ENCODE results near the gene TSPEAR.
"Not testable (repeated sequence)": the region's sequence is repeated elsewhere in the genome, so short reads cannot be mapped to it uniquely, and the experiment has no call there.

The TSPEAR gene

DNA sequence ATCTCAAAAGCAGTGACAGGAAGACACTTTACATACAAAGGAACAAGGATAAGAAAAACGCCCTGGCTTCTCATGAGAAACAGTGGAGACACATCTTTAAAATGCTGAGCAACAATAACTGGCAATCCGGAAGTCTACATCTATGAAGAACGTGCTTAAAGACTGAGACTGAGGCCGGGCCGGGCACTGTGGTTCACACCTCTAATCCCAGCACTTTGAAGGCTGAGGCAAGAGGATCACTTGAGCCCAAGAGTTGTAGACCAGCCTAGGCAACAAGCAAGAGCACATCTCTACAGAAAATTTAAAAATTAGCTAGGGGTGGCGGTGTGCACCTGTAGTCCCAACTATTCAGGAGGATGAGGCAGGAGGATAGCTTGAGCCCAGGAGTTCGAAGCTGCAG, 27.3 kb downstream of the TSPEAR start:
- no peak for DNase-seq (ENCODE audit: low spot score)

DNA sequence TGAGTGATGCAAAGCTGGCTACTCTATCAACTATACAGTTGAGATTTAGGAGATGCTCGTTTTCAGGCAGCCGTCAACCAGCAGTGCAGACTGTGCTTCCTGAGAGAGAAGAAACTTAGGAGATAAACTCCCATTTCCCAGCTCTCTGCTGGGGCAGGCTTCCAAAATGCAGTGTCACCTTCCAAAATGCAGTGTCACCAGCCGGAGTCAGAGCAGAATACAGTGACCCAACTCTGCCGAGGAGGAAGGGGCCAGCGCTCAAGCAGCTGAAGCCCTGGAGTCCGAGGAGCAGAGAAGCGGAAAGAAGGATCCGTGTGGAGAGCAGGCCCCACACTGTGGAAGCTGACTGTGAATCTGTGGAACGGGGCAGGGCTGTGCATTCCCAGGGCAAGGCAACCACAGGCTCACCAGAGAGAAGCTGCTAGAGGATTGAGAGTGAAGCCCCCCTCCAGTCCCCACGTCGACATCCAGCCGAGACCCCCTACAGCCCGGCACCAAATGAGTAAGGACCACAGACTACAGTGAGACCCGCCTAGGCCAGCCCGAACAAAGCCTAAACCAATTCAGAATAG, 28.7 kb downstream of the TSPEAR start:
- no peak for DNase-seq (ENCODE audit: low spot score)

- no peak for DNase-seq (ENCODE audit: low spot score)
These were observed 29.4 kb downstream of the TSPEAR start, which contains the start of gene KRTAP12-1 for GRCh38 chr21:44681861-44682579. KRTAP12-1 (minus strand) TSS chr21:44682163; CDS start chr21:44682123, 40 bp downstream.

DNA sequence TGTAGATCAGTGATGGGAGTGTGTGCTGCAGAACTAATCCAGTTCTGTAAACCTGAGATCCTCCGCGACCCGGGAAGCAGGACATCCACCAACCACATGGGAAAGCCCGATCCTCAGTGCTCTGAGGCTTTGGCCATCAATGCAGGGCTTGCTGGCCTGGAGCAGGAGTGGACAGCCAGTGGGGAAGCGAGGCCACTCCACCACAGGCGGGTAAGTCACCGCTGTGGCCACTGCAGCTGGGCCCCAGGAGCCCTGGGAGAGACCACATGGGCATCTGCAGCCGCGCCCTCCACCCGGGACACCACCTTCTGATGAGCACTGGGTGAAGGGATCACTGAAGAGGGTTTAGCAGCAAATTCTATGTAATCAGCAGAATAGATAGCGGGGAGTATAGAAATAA, 30.2 kb downstream of the TSPEAR start:
- DNase-seq (ENCODE audit: low spot score) = no peak

GRCh38 chr21:44677881-44678280, 33.5 kb downstream of the TSPEAR start:
- no peak for DNase-seq (ENCODE audit: low spot score)

DNA sequence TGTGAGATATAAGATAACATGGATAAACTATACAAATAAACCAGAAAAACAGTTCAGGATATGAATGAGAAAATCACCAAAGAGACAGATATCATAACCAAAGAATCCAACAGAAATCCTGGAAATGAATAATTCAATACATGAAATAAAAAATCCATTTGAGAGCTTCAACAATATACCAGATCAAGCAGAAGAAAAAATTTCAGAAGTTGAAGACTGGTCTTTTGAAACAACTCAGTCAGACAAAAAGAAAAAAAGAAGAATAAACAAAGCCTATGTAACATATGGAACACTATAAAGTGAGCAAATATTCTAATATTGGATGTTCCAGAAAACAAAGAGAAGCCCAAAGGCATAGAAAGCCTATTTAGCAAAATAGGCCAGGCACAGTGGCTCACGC, 39.5 kb downstream of the TSPEAR start:
- no peak for DNase-seq (ENCODE audit: low spot score)

GRCh38 chr21:44670642-44671432, 40.5 kb downstream of the TSPEAR start:
- DNase-seq (ENCODE audit: low spot score) = no peak

DNA sequence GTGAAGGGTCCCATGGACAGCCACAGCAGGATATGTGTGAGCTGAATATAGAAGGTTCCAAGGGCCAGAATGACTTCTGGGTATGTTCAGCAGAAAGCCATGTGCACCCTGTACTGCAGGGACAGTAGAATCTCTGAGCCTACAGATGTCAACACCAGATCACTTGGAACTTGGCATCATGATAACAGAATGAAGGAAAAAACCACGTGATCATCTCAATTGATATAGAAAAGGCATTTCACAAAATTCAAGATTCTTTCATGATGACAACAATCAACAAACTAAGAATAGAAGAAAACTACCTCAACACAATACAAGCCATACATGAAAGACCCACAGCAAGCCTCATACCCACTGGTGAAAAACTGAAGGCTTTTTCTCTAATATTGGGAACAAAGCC, 43.8 kb downstream of the TSPEAR start:
- DNase-seq (ENCODE audit: low spot score) = no peak

GRCh38 chr21:44666401-44667320, 44.7 kb downstream of the TSPEAR start, which contains the start of gene KRTAP12-2:
KRTAP12-2 (minus strand) TSS chr21:44666927; CDS start chr21:44666886, 41 bp downstream.
- no peak for DNase-seq (ENCODE audit: low spot score)

GRCh38 chr21:44664691-44665090, 46.7 kb downstream of the TSPEAR start:
- no peak for DNase-seq (ENCODE audit: low spot score)

- not testable (repeated sequence) for DNase-seq (ENCODE audit: low spot score)
These were observed 49.8 kb downstream of the TSPEAR start for GRCh38 chr21:44661567-44661966.

GRCh38 chr21:44658913-44659595, 52.3 kb downstream of the TSPEAR start:
- DNase-seq (ENCODE audit: low spot score) = peak; percentile 18

DNA sequence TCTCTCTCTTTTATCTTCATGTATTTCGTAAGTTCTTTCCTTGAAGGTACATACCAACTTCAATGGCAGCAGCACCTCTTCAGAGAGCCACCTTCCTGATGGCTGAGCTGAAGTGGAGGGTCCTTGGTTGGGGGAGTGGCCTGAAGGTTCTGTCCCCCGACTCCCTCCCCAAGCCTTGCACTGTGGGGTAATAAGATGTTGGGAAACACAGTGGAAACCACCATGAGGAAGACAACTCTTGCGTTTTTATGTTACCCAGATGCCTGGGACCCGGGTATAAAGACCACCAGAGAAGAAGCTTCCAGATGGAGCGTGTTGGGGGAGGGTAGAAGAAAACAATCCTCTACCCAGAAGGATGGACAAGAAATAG, 52.8 kb downstream of the TSPEAR start:
- DNase-seq (ENCODE audit: low spot score) = no peak

- peak; percentile 50 for DNase-seq (ENCODE audit: low spot score)
These were observed 53.5 kb downstream of the TSPEAR start, which contains the start of gene KRTAP12-3 for GRCh38 chr21:44657635-44658540. KRTAP12-3 (plus strand) TSS chr21:44657932; CDS start chr21:44657980, 48 bp downstream.

GRCh38 chr21:44656868-44657267, 54.5 kb downstream of the TSPEAR start:
- DNase-seq (ENCODE audit: low spot score) = no peak

- no peak for DNase-seq (ENCODE audit: low spot score)
These were observed 56.7 kb downstream of the TSPEAR start, which contains the start of gene KRTAP12-4 for GRCh38 chr21:44654576-44655175. KRTAP12-4 (minus strand) TSS chr21:44654659; CDS start chr21:44654614, 45 bp downstream.

DNA sequence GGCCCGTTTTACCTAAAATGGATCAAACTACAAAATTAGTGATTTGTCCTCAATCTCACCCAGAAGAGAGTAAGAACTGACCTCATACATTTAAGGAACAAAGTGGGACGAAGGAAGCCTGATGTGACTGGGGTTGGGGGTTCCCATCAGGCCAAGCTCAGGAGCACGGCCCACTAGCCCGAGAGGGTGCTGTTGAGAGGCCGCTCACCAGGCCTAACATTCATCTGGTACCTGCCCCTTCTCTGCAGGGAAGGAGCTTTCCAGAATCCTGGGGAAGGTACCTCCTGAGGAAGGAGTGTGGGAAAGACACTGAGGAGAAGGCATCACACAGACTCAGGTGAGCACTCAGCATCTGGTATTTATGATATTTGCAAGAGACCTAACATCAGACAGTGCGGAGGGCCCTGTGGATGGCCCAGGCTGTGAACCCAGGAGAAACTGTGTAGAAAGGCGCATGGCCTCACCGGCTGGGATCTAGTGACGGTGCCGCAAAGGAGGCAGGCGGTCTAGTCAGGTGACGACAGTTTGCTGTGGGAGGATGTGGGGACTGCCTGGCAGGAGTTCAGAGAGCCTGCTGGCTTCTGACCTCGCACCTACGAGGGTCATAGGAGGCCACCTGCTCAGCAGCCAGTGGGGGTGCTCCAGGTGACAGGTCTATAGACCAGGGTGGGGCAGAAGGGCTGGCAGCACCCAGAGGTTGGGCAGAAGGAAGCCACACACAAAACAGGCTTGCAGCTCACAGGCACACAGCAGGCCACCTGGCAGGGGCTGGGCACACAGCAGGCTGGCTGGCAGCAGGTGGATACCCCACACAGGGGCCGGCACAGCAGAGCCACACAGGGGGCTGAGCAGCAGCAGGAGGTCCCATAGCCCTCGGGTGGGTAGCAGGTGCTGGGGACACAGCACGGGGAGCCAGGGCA, 57.5 kb downstream of the TSPEAR start:
- DNase-seq (ENCODE audit: low spot score) = peak; percentile 45

GRCh38 chr21:44653123-44653522, 58.2 kb downstream of the TSPEAR start:
- DNase-seq (ENCODE audit: low spot score) = no peak
